GM19324 (cell line): Measurements from ENCODE around the gene PRKG1.

Experiments
- ATAC-seq: cut with Tn5 transposase; IDR thresholded peaks from one replicate; pipeline ENCODE4 v1.9.1; 2021; ENCODE audit warnings: mild to moderate bottlenecking, moderate library complexity; ENCODE audit not compliant: unreplicated experiment, low FRiP score

PRKG1 gene

GRCh38 chr10:52308251-52309031 is 1234.2 kb downstream of the PRKG1 start:
- peak; percentile 79 for ATAC-seq

- no peak for ATAC-seq
Measured at GRCh38 chr10:52312942-52313255, 1238.6 kb downstream of the PRKG1 start.

- ATAC-seq: no peak
Measured at GRCh38 chr10:52313256-52313932, 1239.1 kb downstream of the PRKG1 start.

GRCh38 chr10:52313933-52314821 is 1239.9 kb downstream of the PRKG1 start, which contains the start of gene DKK1:
TSS of gene DKK1 (plus strand) at chr10:52314281. CDS start at chr10:52314435, 154 bp downstream.
- no peak for ATAC-seq

GRCh38 chr10:52314822-52315552 is 1240.7 kb downstream of the PRKG1 start:
- no peak for ATAC-seq

GRCh38 chr10:52316001-52316400 is 1241.7 kb downstream of the PRKG1 start:
- ATAC-seq: no peak

GRCh38 chr10:52316500-52316899 is 1242.2 kb downstream of the PRKG1 start:
- no peak for ATAC-seq

- ATAC-seq: no peak
Measured at GRCh38 chr10:52318136-52318701, 1243.9 kb downstream of the PRKG1 start.

GRCh38 chr10:52318822-52319464 is 1244.7 kb downstream of the PRKG1 start:
- ATAC-seq: no peak

GRCh38 chr10:52319926-52320325 is 1245.6 kb downstream of the PRKG1 start:
- ATAC-seq: no peak

- ATAC-seq: no peak
Measured at GRCh38 chr10:52322323-52322722, 1248.0 kb downstream of the PRKG1 start.

GRCh38 chr10:52322936-52323335 is 1248.6 kb downstream of the PRKG1 start:
- ATAC-seq: no peak

GRCh38 chr10:52326382-52326781 is 1252.1 kb downstream of the PRKG1 start:
- ATAC-seq: no peak

- ATAC-seq: no peak
Measured at GRCh38 chr10:52331638-52332364, 1257.5 kb downstream of the PRKG1 start.

GRCh38 chr10:52332815-52333214 is 1258.5 kb downstream of the PRKG1 start:
- ATAC-seq: no peak

- no peak for ATAC-seq
Measured at GRCh38 chr10:52334595-52334994, 1260.3 kb downstream of the PRKG1 start.

- ATAC-seq: no peak
Measured at GRCh38 chr10:52335665-52336064, 1261.4 kb downstream of the PRKG1 start.

GRCh38 chr10:52337225-52337624 is 1262.9 kb downstream of the PRKG1 start:
- ATAC-seq: no peak

- no peak for ATAC-seq
Measured at GRCh38 chr10:52343439-52343838, 1269.2 kb downstream of the PRKG1 start.
